Peyer's patch (tissue), 4 donors: ENCODE measurements around the gene NBDY.

Experiments
- POLR2A ChIP-seq, 2 donors: fragments of 450-650 bp; IDR thresholded peaks; one replicate each; pipeline ENCODE4 v1.5.1; 2017; ENCODE audit warnings: antibody characterized with exemption in 2 of 2, mild to moderate bottlenecking in 2 of 2, moderate library complexity in 2 of 2
- TF ChIP-seq, protein P1 (sequence below), 6 experiments: fragments of 450-650 bp in 4 of 6; fragments of 200-600 bp in 2 of 6; sonication (generic) in 1 of 6; IDR thresholded peaks; one replicate each; pipeline ENCODE4 v1.5.1; 2017 to 2019; ENCODE audit warnings: antibody characterized with exemption in 6 of 6, mild to moderate bottlenecking in 3 of 6, moderate library complexity in 1 of 6

- TF ChIP-seq, protein P1, sequence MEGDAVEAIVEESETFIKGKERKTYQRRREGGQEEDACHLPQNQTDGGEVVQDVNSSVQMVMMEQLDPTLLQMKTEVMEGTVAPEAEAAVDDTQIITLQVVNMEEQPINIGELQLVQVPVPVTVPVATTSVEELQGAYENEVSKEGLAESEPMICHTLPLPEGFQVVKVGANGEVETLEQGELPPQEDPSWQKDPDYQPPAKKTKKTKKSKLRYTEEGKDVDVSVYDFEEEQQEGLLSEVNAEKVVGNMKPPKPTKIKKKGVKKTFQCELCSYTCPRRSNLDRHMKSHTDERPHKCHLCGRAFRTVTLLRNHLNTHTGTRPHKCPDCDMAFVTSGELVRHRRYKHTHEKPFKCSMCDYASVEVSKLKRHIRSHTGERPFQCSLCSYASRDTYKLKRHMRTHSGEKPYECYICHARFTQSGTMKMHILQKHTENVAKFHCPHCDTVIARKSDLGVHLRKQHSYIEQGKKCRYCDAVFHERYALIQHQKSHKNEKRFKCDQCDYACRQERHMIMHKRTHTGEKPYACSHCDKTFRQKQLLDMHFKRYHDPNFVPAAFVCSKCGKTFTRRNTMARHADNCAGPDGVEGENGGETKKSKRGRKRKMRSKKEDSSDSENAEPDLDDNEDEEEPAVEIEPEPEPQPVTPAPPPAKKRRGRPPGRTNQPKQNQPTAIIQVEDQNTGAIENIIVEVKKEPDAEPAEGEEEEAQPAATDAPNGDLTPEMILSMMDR (IDR thresholded peaks at IDR 0.05), result no peak
- no peak for TF ChIP-seq POLR2A (IDR thresholded peaks at IDR 0.05)
Measured at GRCh38 chrX:56813318-56813837, 84.3 kb downstream of the NBDY start.
